HepG2 (cell line): ENCODE measurements around the gene STOM. TPM values are rescaled to one million over a fixed set of nuclear protein-coding genes. Genes with fewer than 3 reads are reported as not detected.

ENCODE experiments used
- CEBPB ChIP-seq: IDR thresholded peaks from 2 replicates; pipeline ENCODE4 v1.6.1; 2011; ENCODE audit warnings: low read depth, low read length, improper control_type of control experiment, borderline replicate concordance
- EEA1 ChIP-seq: sonication (generic); formaldehyde crosslinking; IDR thresholded peaks from 2 replicates; pipeline ENCODE4 v1.5.1; 2020; ENCODE audit warnings: mild to moderate bottlenecking, missing genetic modification reagents, borderline replicate concordance
- GATAD1 ChIP-seq: IDR thresholded peaks from 2 replicates; pipeline ENCODE4 v1.6.1; 2016; ENCODE audit warnings: missing genetic modification reagents, missing compliant biosample characterization
- HCFC1 ChIP-seq: fragments of 150-350 bp; IDR thresholded peaks from 2 replicates; pipeline ENCODE4 v1.6.1; 2014; ENCODE audit warnings: low read depth, low read length
- HOXD1 ChIP-seq: sonication (generic); formaldehyde crosslinking; IDR thresholded peaks from 2 replicates; pipeline ENCODE4 v1.5.0; 2020; ENCODE audit warnings: missing genetic modification reagents
- KLF6 ChIP-seq: IDR thresholded peaks from 2 replicates; pipeline ENCODE4 v1.8.0; 2016; ENCODE audit warnings: missing biosample characterization, missing genetic modification reagents
- KLF9 ChIP-seq: IDR thresholded peaks from 2 replicates; pipeline ENCODE4 v1.6.1; 2016; ENCODE audit warnings: low read depth
- MTF2 ChIP-seq: sonication (generic); formaldehyde crosslinking; IDR thresholded peaks from 2 replicates; pipeline ENCODE4 v1.5.0; 2020; ENCODE audit warnings: missing genetic modification reagents, borderline replicate concordance
- NFRKB ChIP-seq: fragments of 450-650 bp; IDR thresholded peaks from 2 replicates; pipeline ENCODE4 v1.6.1; 2017
- POLR2A ChIP-seq, 2 experiments: IDR thresholded peaks; 2 replicates each; pipeline ENCODE4 v1.6.1; 2011; ENCODE audit warnings: low read depth in 2 of 2, low read length in 2 of 2, mild to moderate bottlenecking in 1 of 2, moderate library complexity in 1 of 2; ENCODE audit not compliant: insufficient read depth in 1 of 2
- POLR2AphosphoS5 ChIP-seq: IDR thresholded peaks from 2 replicates; pipeline ENCODE4 v1.6.1; 2012; ENCODE audit warnings: low read depth, low read length
- PPARG ChIP-seq: conservative IDR thresholded peaks from 2 replicates; pipeline ENCODE4 v1.6.1; 2016; ENCODE audit warnings: missing biosample characterization, missing genetic modification reagents
- RFXANK ChIP-seq: IDR thresholded peaks from 2 replicates; pipeline ENCODE4 v1.6.1; 2016
- SP5 ChIP-seq: IDR thresholded peaks from 2 replicates; pipeline ENCODE4 v1.6.1; 2016; ENCODE audit warnings: low read depth, borderline replicate concordance
- TAF15 ChIP-seq: fragments of 200-400 bp; formaldehyde crosslinking; IDR thresholded peaks from one replicate; pipeline ENCODE4 v1.6.1; 2018; ENCODE audit warnings: mild to moderate bottlenecking, low read depth, low read length; ENCODE audit not compliant: poor library complexity, severe bottlenecking
- TBX2 ChIP-seq: sonication (generic); formaldehyde crosslinking; IDR thresholded peaks from 2 replicates; pipeline ENCODE4 v1.5.0; 2020; ENCODE audit warnings: missing genetic modification reagents, mild to moderate bottlenecking, borderline replicate concordance
- TCF12 ChIP-seq, 2 experiments: fragments of 450-650 bp in 1 of 2; sonication (generic) in 1 of 2; formaldehyde crosslinking in 1 of 2; IDR thresholded peaks; 2 replicates each; pipeline versions ENCODE4 v1.6.1 to v1.8.0; 2017 to 2022; ENCODE audit warnings: antibody characterized with exemption in 1 of 2, mild to moderate bottlenecking in 1 of 2, missing genetic modification reagents in 1 of 2, moderate library complexity in 1 of 2
- ZBTB1 ChIP-seq: sonication (generic); formaldehyde crosslinking; IDR thresholded peaks from 2 replicates; pipeline ENCODE4 v1.4.0; 2020; ENCODE audit warnings: missing genetic modification reagents, borderline replicate concordance
- ZBTB7A ChIP-seq: sonication (generic); formaldehyde crosslinking; IDR thresholded peaks from 2 replicates; pipeline ENCODE4 v1.8.0; 2022; ENCODE audit warnings: mild to moderate bottlenecking, missing genetic modification reagents
- ZBTB7B ChIP-seq: sonication (generic); formaldehyde crosslinking; IDR thresholded peaks from 2 replicates; pipeline ENCODE4 v1.4.0; 2020; ENCODE audit warnings: missing genetic modification reagents
- ZNF446 ChIP-seq: sonication (generic); formaldehyde crosslinking; IDR thresholded peaks from 2 replicates; pipeline ENCODE4 v1.5.0; 2020; ENCODE audit warnings: mild to moderate bottlenecking, missing genetic modification reagents
- ZNF547 ChIP-seq: sonication (generic); formaldehyde crosslinking; IDR thresholded peaks from 2 replicates; pipeline ENCODE4 v1.5.1; 2020; ENCODE audit warnings: mild to moderate bottlenecking, missing genetic modification reagents
- ZNF567 ChIP-seq: sonication (generic); formaldehyde crosslinking; IDR thresholded peaks from 2 replicates; pipeline ENCODE4 v1.8.1; 2023; ENCODE audit warnings: mild to moderate bottlenecking, missing genetic modification reagents, borderline replicate concordance
- ZNF790 ChIP-seq: sonication (generic); formaldehyde crosslinking; IDR thresholded peaks from 2 replicates; pipeline ENCODE4 v1.8.0; 2022; ENCODE audit warnings: missing genetic modification reagents, mild to moderate bottlenecking, borderline replicate concordance
- polyA plus RNA-seq, 8 experiments: library from polyadenylated mRNA; depleted of rRNA in 3 of 8; stranded (reverse) in 7 of 8; unstranded in 1 of 8; fragments of >200 nt; fragmentation: Illumina TruSeq in 4 of 8; extraction: Trizol in 4 of 8; gene quantifications; 2 replicates each; pipeline versions ENCODE4 v1.2.1 to v1.2.3, GENCODE V29; 2011 to 2016; ENCODE audit warnings: low read depth in 4 of 8, missing spikeins in 1 of 8, mixed read lengths in 1 of 8; ENCODE audit not compliant: insufficient read depth in 1 of 8
- total RNA-seq, 5 experiments: library from RNA; depleted of rRNA; stranded (reverse); fragments of >200 nt; fragmentation: Illumina TruSeq; extraction: Trizol; gene quantifications; 2 replicates each; pipeline ENCODE4 v1.2.3, GENCODE V29; 2016; ENCODE audit warnings: low read depth in 1 of 5
- TF ChIP-seq, protein P1 (sequence below): sonication (generic); formaldehyde crosslinking; IDR thresholded peaks from 2 replicates; pipeline ENCODE4 v1.5.0; 2020; ENCODE audit warnings: missing genetic modification reagents
- TF ChIP-seq, protein P2 (sequence below): sonication (generic); formaldehyde crosslinking; IDR thresholded peaks from 2 replicates; pipeline ENCODE4 v1.8.0; 2023; ENCODE audit warnings: mild to moderate bottlenecking, missing genetic modification reagents
- TF ChIP-seq, protein P3 (sequence below): sonication (generic); formaldehyde crosslinking; conservative IDR thresholded peaks from 2 replicates; pipeline ENCODE4 v1.4.0; 2020; ENCODE audit warnings: mild to moderate bottlenecking, missing genetic modification reagents, moderate library complexity

STOM gene
- total and polyA plus RNA-seq, 2 of the 13 experiments (the other 11 are each of a cell fraction or from before 2014, with no cell fraction given), result 43.6 to 165 TPM

DNA sequence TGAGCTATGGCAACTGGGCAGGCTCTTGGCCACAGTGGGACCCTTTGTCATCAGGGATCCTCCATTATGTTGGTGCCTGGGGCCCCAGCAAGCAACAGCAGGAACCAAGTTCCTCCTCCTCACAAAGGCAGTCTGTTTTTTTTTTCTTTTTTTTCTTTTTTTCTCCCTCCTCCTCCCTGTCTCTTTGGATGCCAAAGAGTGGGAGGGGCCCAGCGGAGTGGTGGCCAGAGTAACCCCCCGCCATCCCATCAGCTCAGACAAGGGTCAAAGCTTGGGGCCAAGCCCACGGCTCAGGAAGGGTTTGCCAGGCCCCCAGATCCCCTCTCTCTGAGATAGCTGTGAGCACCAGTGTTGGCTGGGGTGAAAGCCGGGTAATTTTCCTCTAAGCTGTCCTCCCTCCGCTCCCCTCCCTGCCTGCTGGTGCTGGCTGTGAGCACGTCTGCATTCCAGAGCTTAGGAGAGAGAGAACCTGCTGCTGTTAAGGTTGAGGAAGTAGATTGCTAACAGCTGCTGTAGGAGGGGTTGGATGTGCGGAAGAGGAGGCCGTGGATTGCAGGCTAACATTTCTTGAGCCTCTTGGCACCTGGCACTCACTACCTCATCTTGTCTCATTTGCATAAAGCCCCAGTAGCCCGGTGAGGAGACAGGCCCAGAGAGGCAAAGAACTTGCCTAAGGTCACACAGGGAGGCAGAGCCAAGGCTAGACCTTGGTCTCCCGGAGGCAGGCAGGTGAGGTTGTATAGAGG is 80.9 kb downstream of the STOM start (continued):
- TF ChIP-seq TBX2 (CRISPR knock-in tag), result no peak; the same call in 1 of the 2 replicates
- no peak for TF ChIP-seq ZNF790 (CRISPR knock-in tag)
- TF ChIP-seq KLF9, result 0 out of 2 replicates have a peak, but pooled peaks have one; percentile 23
- peak; percentile 50; the same call in 1 of the 2 replicates for TF ChIP-seq POLR2AphosphoS5
- TF ChIP-seq ZNF446 (CRISPR knock-in tag), result no peak
- TF ChIP-seq ZBTB1 (CRISPR knock-in tag), result peak; percentile 53; the same call in 1 of the 2 replicates
- TF ChIP-seq MTF2 (CRISPR knock-in tag), result no peak
- no peak for TF ChIP-seq ZNF547 (CRISPR knock-in tag)
- 0 out of 2 replicates have a peak, but pooled peaks have one; percentile 41 for TF ChIP-seq HOXD1
- TF ChIP-seq EEA1 (CRISPR knock-in tag), result 0 out of 2 replicates have a peak, but pooled peaks have one; percentile 50
- TF ChIP-seq CEBPB, result no peak
- peak in 1 of 2 experiments; percentile 32; a peak in 2 of 4 replicates for TF ChIP-seq POLR2A (IDR thresholded peaks at IDR 0.05; ENCODE audit: insufficient read depth in 1 of 2, low read depth in 2 of 2, low read length in 2 of 2)
- TF ChIP-seq SP5 (CRISPR knock-in tag), result peak; percentile 50
- TF ChIP-seq KLF6 (CRISPR knock-in tag), result no peak
- TF ChIP-seq TAF15, result no peak
- TF ChIP-seq NFRKB, result no peak
- TF ChIP-seq, protein P1, sequence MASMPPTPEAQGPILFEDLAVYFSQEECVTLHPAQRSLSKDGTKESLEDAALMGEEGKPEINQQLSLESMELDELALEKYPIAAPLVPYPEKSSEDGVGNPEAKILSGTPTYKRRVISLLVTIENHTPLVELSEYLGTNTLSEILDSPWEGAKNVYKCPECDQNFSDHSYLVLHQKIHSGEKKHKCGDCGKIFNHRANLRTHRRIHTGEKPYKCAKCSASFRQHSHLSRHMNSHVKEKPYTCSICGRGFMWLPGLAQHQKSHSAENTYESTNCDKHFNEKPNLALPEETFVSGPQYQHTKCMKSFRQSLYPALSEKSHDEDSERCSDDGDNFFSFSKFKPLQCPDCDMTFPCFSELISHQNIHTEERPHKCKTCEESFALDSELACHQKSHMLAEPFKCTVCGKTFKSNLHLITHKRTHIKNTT (CRISPR knock-in tag), result no peak
- TF ChIP-seq RFXANK, result no peak
- no peak for TF ChIP-seq PPARG (CRISPR knock-in tag)
- TF ChIP-seq ZBTB7A, result no peak
- TF ChIP-seq, protein P2, sequence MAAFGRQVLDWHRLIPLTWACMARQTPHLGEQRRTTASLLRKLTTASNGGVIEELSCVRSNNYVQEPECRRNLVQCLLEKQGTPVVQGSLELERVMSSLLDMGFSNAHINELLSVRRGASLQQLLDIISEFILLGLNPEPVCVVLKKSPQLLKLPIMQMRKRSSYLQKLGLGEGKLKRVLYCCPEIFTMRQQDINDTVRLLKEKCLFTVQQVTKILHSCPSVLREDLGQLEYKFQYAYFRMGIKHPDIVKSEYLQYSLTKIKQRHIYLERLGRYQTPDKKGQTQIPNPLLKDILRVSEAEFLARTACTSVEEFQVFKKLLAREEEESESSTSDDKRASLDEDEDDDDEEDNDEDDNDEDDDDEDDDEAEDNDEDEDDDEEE (CRISPR knock-in tag), result no peak
- TF ChIP-seq, protein P3, sequence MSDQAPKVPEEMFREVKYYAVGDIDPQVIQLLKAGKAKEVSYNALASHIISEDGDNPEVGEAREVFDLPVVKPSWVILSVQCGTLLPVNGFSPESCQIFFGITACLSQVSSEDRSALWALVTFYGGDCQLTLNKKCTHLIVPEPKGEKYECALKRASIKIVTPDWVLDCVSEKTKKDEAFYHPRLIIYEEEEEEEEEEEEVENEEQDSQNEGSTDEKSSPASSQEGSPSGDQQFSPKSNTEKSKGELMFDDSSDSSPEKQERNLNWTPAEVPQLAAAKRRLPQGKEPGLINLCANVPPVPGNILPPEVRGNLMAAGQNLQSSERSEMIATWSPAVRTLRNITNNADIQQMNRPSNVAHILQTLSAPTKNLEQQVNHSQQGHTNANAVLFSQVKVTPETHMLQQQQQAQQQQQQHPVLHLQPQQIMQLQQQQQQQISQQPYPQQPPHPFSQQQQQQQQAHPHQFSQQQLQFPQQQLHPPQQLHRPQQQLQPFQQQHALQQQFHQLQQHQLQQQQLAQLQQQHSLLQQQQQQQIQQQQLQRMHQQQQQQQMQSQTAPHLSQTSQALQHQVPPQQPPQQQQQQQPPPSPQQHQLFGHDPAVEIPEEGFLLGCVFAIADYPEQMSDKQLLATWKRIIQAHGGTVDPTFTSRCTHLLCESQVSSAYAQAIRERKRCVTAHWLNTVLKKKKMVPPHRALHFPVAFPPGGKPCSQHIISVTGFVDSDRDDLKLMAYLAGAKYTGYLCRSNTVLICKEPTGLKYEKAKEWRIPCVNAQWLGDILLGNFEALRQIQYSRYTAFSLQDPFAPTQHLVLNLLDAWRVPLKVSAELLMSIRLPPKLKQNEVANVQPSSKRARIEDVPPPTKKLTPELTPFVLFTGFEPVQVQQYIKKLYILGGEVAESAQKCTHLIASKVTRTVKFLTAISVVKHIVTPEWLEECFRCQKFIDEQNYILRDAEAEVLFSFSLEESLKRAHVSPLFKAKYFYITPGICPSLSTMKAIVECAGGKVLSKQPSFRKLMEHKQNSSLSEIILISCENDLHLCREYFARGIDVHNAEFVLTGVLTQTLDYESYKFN (CRISPR knock-in tag), result peak; percentile 82
- peak; percentile 58; the same call in 1 of the 2 replicates for TF ChIP-seq ZBTB7B
- TF ChIP-seq GATAD1 (CRISPR knock-in tag), result no peak
- TF ChIP-seq TCF12 (IDR thresholded peaks at IDR 0.05), result no peak
- 0 out of 2 replicates have a peak, but pooled peaks have one; percentile 19 for TF ChIP-seq TCF12 (CRISPR knock-in tag; IDR thresholded peaks at IDR 0.05)
- TF ChIP-seq HCFC1, result no peak
- no peak for TF ChIP-seq ZNF567
